Osteocyte (in vitro differentiated cells): Measurements from ENCODE around the gene OR52B4. TPM values are rescaled to one million over a fixed set of nuclear protein-coding genes. Genes with fewer than 3 reads are reported as not detected.
"Not testable (repeated sequence)": the region's sequence is repeated elsewhere in the genome, so short reads cannot be mapped to it uniquely, and the experiment has no call there.

Source experiments
- DNase-seq: peaks from one replicate; pipeline ENCODE4 v3.0.0; 2021; ENCODE audit warnings: mixed read lengths; ENCODE audit not compliant: unreplicated experiment; ENCODE audit errors: extremely low spot score
- H3K27ac Mint-ChIP-seq: one replicate; pipeline ENCODE4 v1.8.0; 2021; ENCODE audit warnings: mild to moderate bottlenecking, mixed read lengths; ENCODE audit not compliant: unreplicated experiment
- H3K27me3 Mint-ChIP-seq: one replicate; pipeline ENCODE4 v1.8.0; 2021; ENCODE audit warnings: mixed read lengths; ENCODE audit not compliant: unreplicated experiment
- H3K36me3 Mint-ChIP-seq: one replicate; pipeline ENCODE4 v1.8.0; 2021; ENCODE audit warnings: mixed read lengths; ENCODE audit not compliant: unreplicated experiment
- H3K4me1 Mint-ChIP-seq: one replicate; pipeline ENCODE4 v1.8.0; 2021; ENCODE audit warnings: mixed read lengths; ENCODE audit not compliant: unreplicated experiment
- H3K4me3 Mint-ChIP-seq: one replicate; pipeline ENCODE4 v1.8.0; 2021; ENCODE audit warnings: mild to moderate bottlenecking, moderate library complexity, mixed read lengths; ENCODE audit not compliant: unreplicated experiment
- H3K9me3 Mint-ChIP-seq: one replicate; pipeline ENCODE4 v1.8.0; 2021; ENCODE audit warnings: mixed read lengths; ENCODE audit not compliant: unreplicated experiment
- total RNA-seq: library from RNA; stranded (reverse); gene quantifications from 2 replicates; pipeline ENCODE4 v1.2.1, GENCODE V29; 2021

Gene OR52B4
- total RNA-seq, 1 donor from 2014 or later: not detected

- H3K4me1 Mint-ChIP-seq, H3K27me3 Mint-ChIP-seq, DNase-seq, H3K9me3 Mint-ChIP-seq, H3K27ac Mint-ChIP-seq, H3K4me3 Mint-ChIP-seq, H3K36me3 Mint-ChIP-seq: not testable (repeated sequence)
Measured at GRCh38 chr11:4334356-4334755, 33.8 kb downstream of the OR52B4 start.

Other genes starting within 250 kb of the OR52B4 start
- 19.3 and 20.9 TPM in 2 replicates for gene TRIM21, start 25.3 kb upstream of the OR52B4 start, total RNA-seq
- gene OR52K2, start 80.9 kb upstream of the OR52B4 start, total RNA-seq: not detected in 2 replicates
- gene OR52K1, start 114.3 kb upstream of the OR52B4 start, total RNA-seq: not detected in 2 replicates
- gene OR52M1, start 176.8 kb upstream of the OR52B4 start, total RNA-seq: not detected in 2 replicates
- not detected in 2 replicates for gene OR52I2, start 213.4 kb upstream of the OR52B4 start, total RNA-seq
- not detected in 2 replicates for gene OR52I1, start 225.7 kb upstream of the OR52B4 start, total RNA-seq
- gene TRIM68, start 239.8 kb upstream of the OR52B4 start, total RNA-seq: 10.7 and 13.8 TPM in 2 replicates